Adrenal gland (tissue), 12 donors: ENCODE measurements around the gene RTCB. TPM values are rescaled to one million over a fixed set of nuclear protein-coding genes. Genes with fewer than 3 reads are reported as not detected.

Source experiments
- DNase-seq, 7 donors: peaks; one replicate each; pipeline ENCODE4 v3.0.0-alpha.2; 2019 to 2020
- H3K27ac ChIP-seq, 5 donors: fragments of 200-600 bp; sonication (generic) in 4 of 5; 1 replicate in 3 of 5; 2 replicates in 2 of 5; pipeline versions ENCODE4 v1.5.1 to v1.8.0; 2016 to 2020; ENCODE audit warnings: mild to moderate bottlenecking in 1 of 5
- H3K27me3 ChIP-seq: fragments of 200-600 bp; 2 replicates; pipeline ENCODE4 v1.8.0; 2021
- H3K36me3 ChIP-seq, 2 donors: fragments of 200-600 bp; replicated peaks in 1 of 2; 1 replicate in 1 of 2; 2 replicates in 1 of 2; pipeline versions ENCODE4 v1.5.1 to v1.8.0; 2018 to 2022
- H3K4me1 ChIP-seq, 2 donors: fragments of 200-600 bp; replicated peaks in 1 of 2; 1 replicate in 1 of 2; 2 replicates in 1 of 2; pipeline versions ENCODE4 v1.5.1 to v1.8.0; 2018 to 2021
- H3K4me3 ChIP-seq, 4 donors: fragments of 200-600 bp; sonication (generic) in 3 of 4; one replicate each; pipeline ENCODE4 v1.5.1; 2016 to 2018
- H3K9me3 ChIP-seq, 3 donors: fragments of 200-600 bp; sonication (generic) in 1 of 3; replicated peaks in 1 of 3; 1 replicate in 2 of 3; 2 replicates in 1 of 3; pipeline versions ENCODE4 v1.5.1 to v1.8.0; 2016 to 2021
- POLR2A ChIP-seq, 2 donors: fragments of 450-650 bp; IDR thresholded peaks; one replicate each; pipeline ENCODE4 v1.6.1; 2017; ENCODE audit warnings: antibody characterized with exemption in 2 of 2, mild to moderate bottlenecking in 2 of 2, moderate library complexity in 1 of 2
- WGBS, 4 donors: extraction: QIAGEN DNeasy Blood & Tissue Kit in 2 of 4; methylation state at CpG; one replicate each; pipeline versions ENCODE4 v1.1.5 to v1.1.7; 2013 to 2017; 5-methylcytosine and 5-hydroxymethylcytosine counted together
- intact Hi-C, 2 donors: fragments of 100-400 bp; cut with DNase I; formaldehyde crosslinking; loops; one replicate each; pipeline versions ENCODE4 v1.14.1 to v1.15.0; 2022 to 2023
- polyA plus RNA-seq, 3 donors: library from polyadenylated mRNA; stranded (reverse); fragments of 200-250 nt in 2 of 3; fragments of 350-450 nt in 1 of 3; fragmentation: Illumina TruSeq in 1 of 3; extraction: RNeasy Lipid Tissue Mini Kit (QIAGEN cat#74804) in 1 of 3; gene quantifications; one replicate each; pipeline ENCODE4 v1.2.3, GENCODE V29; 2013 to 2014
- total RNA-seq, 9 donors: library from RNA; depleted of rRNA in 4 of 9; stranded (reverse); fragments of >200 nt in 4 of 9; fragments of 120-200 nt in 1 of 9; fragmentation: NEBNext Ultra II Directional in 1 of 9; extraction: Animal tissue kit (Norgen Biotek cat#: 25700) in 1 of 9; gene quantifications; one replicate each; pipeline versions ENCODE4 v1.1.0 to v1.2.4, GENCODE V29; 2013 to 2023
- TF ChIP-seq, protein P1 (sequence below), 6 experiments: fragments of 450-650 bp in 4 of 6; fragments of 200-600 bp in 2 of 6; sonication (generic) in 1 of 6; IDR thresholded peaks; 1 replicate in 5 of 6; 2 replicates in 1 of 6; pipeline versions ENCODE4 v1.5.1 to v1.8.0; 2016 to 2021; ENCODE audit warnings: antibody characterized with exemption in 6 of 6, mild to moderate bottlenecking in 2 of 6, moderate library complexity in 1 of 6
- donor health status: healthy with polysubstance abuse.
- donor health status: Bipolar disorder and iron deficiency.
- donor health status: DM: yes; HTN: yes; CAD: no.
- donor health status: DM: no; HTN: no; CAD: no.
- donor health status: DM: no; HTN: no; CAD: no.
- donor health status: DM: yes; HTN: yes; CAD: no.

The RTCB gene
- total and polyA plus RNA-seq, 12 donors: 24.7 to 108 (median 64.1) TPM

- Histone ChIP-seq H3K27me3 (no peaks in the 10 kb centered on the region), H3K9me3 (no peaks in the 10 kb centered on the region), H3K4me3 (no peak overlapping the region), H3K4me1 (peaks cover 0 to 1% of the 10 kb centered on the region in 2 donors), H3K27ac (no peak overlapping the region), H3K36me3 (peaks cover 0 to 92% of the 10 kb centered on the region in 2 donors)
- DNase-seq: no peak
- intact Hi-C loops: no loop called here
- WGBS, 4 donors: 78 to 88% (median 81%) methylated on average over 2 of the region's 2 CpGs
- TF ChIP-seq POLR2A (IDR thresholded peaks at IDR 0.05): no peak
- TF ChIP-seq, protein P1, sequence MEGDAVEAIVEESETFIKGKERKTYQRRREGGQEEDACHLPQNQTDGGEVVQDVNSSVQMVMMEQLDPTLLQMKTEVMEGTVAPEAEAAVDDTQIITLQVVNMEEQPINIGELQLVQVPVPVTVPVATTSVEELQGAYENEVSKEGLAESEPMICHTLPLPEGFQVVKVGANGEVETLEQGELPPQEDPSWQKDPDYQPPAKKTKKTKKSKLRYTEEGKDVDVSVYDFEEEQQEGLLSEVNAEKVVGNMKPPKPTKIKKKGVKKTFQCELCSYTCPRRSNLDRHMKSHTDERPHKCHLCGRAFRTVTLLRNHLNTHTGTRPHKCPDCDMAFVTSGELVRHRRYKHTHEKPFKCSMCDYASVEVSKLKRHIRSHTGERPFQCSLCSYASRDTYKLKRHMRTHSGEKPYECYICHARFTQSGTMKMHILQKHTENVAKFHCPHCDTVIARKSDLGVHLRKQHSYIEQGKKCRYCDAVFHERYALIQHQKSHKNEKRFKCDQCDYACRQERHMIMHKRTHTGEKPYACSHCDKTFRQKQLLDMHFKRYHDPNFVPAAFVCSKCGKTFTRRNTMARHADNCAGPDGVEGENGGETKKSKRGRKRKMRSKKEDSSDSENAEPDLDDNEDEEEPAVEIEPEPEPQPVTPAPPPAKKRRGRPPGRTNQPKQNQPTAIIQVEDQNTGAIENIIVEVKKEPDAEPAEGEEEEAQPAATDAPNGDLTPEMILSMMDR (IDR thresholded peaks at IDR 0.05): no peak
These were observed 8.0 kb downstream of the RTCB start for GRCh38 chr22:32404021-32404420.

DNA sequence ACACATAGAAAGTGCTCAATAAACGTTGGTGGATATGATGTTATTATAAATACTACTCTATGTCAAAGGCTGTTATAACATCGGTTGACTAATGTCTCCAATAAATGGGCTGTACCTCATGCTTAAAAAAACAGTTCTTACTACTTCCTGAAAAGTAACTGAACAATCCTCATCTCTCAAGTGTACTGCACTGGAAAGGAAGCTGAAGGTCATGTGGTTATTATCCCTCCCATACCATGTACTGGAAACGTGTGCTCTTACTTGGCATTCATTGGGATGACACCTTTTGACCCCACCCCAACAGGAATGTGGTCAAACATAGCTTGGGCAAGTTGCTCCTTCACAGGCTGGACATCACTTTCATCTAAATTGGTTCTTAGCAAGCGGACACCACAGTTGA lies 10.6 kb downstream of the RTCB start:
- 71 to 79% (median 74%) methylated on average over 3 to 4 of the region's 4 CpGs for WGBS, 4 donors
- no peak for TF ChIP-seq POLR2A (IDR thresholded peaks at IDR 0.05)
- TF ChIP-seq, protein P1 (IDR thresholded peaks at IDR 0.05): no peak
- no peaks in the 10 kb centered on the region for H3K27me3 ChIP-seq
- intact Hi-C loops: no loop called here
- no peaks in the 10 kb centered on the region for H3K9me3 ChIP-seq
- DNase-seq: no peak
- peaks cover 0 to 97% of the 10 kb centered on the region in 2 donors for H3K36me3 ChIP-seq
- no peaks in the 10 kb centered on the region for H3K4me1 ChIP-seq
- H3K4me3 ChIP-seq: no peak overlapping the region
- H3K27ac ChIP-seq: no peak overlapping the region

- Histone ChIP-seq H3K9me3 (no peaks in the 10 kb centered on the region), H3K4me3 (no peak overlapping the region), H3K4me1 (no peaks in the 10 kb centered on the region), H3K27ac (no peak overlapping the region), H3K27me3 (no peaks in the 10 kb centered on the region), H3K36me3 (peaks cover 0 to 99% of the 10 kb centered on the region in 2 donors)
- TF ChIP-seq, protein P1 (IDR thresholded peaks at IDR 0.05): no peak
- no peak for TF ChIP-seq POLR2A (IDR thresholded peaks at IDR 0.05)
- intact Hi-C loops: no loop called here
- WGBS, 4 donors: 85 to 94% (median 88%) methylated on average over 5 of the region's 5 CpGs
- no peak for DNase-seq
These were observed 15.3 kb downstream of the RTCB start for GRCh38 chr22:32396746-32397145.

DNA sequence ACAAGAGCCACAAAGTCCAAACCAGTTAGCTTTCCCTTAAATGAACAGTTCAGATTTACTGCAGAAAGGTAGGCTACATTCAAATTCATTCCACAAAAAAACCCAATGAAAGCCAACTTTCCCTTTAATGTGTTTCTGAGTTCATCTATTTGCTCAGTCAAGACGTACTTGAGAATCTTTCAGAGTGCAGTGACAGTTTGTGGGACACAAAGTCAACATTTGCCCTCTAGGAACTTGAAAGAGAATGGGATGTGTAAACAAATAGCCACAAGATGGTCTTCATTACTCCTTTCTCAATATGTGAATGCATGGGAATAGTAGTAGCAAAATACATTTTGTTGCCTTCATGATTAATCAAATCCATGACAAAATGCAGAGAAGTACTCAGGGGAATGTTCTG lies 15.8 kb downstream of the RTCB start:
- Histone ChIP-seq H3K4me1 (no peaks in the 10 kb centered on the region), H3K27me3 (no peaks in the 10 kb centered on the region), H3K36me3 (peaks cover 0 to 99% of the 10 kb centered on the region in 2 donors), H3K27ac (no peak overlapping the region), H3K9me3 (no peaks in the 10 kb centered on the region), H3K4me3 (no peak overlapping the region)
- WGBS, 4 donors: 96 to 100% (median 99%) methylated on average over 1 of the region's 1 CpG
- TF ChIP-seq POLR2A (IDR thresholded peaks at IDR 0.05): no peak
- TF ChIP-seq, protein P1 (IDR thresholded peaks at IDR 0.05): no peak
- no peak for DNase-seq
- intact Hi-C loops: no loop called here
